Measurements from ENCODE around the gene TAC4. TPM values are rescaled to one million over a fixed set of nuclear protein-coding genes. Genes with fewer than 3 reads are reported as not detected.

The TAC4 gene
- total and polyA plus RNA-seq, 2 of the 13 experiments (the other 11 are each of a cell fraction or from before 2014, with no cell fraction given) = not detected

DNA sequence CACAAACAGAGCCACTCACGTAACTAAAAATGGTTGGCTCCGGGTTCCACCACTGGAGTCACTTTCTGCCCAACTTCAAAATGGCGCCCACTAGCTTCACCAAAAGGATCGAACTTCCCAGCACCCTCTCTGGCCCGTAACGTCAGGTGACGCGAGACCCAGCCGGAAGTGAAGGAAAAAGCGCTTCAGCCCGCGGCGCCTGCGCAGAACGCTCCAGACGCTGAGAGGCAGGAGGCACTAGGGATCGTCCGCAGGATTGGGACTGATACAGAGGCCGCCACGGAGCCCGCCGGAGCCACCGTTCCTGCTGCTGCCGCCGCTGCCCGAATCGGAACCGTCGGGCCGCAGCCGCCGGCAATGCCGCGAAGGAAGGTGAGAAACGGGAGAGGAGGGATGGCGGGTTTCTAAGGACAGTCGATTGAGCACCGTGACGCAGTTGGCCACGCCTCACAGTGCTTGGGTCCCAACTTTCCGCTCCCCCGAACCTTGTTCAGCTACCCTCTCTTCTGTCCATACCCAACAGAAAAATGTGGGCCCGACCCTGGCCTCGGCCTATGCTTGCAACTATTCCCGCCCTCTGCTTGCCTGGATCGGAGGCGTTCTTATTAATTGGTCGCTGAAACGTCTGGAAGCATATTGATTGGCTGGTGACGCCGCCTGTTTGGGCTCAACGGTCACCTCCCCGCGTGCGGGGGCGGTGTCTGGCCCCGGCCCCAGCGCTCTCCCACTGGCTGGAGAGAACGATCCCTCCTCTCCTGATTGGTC lies 59.2 kb downstream of the TAC4 start, which contains the start of gene KAT7 (continued):
- TF ChIP-seq, protein P1, sequence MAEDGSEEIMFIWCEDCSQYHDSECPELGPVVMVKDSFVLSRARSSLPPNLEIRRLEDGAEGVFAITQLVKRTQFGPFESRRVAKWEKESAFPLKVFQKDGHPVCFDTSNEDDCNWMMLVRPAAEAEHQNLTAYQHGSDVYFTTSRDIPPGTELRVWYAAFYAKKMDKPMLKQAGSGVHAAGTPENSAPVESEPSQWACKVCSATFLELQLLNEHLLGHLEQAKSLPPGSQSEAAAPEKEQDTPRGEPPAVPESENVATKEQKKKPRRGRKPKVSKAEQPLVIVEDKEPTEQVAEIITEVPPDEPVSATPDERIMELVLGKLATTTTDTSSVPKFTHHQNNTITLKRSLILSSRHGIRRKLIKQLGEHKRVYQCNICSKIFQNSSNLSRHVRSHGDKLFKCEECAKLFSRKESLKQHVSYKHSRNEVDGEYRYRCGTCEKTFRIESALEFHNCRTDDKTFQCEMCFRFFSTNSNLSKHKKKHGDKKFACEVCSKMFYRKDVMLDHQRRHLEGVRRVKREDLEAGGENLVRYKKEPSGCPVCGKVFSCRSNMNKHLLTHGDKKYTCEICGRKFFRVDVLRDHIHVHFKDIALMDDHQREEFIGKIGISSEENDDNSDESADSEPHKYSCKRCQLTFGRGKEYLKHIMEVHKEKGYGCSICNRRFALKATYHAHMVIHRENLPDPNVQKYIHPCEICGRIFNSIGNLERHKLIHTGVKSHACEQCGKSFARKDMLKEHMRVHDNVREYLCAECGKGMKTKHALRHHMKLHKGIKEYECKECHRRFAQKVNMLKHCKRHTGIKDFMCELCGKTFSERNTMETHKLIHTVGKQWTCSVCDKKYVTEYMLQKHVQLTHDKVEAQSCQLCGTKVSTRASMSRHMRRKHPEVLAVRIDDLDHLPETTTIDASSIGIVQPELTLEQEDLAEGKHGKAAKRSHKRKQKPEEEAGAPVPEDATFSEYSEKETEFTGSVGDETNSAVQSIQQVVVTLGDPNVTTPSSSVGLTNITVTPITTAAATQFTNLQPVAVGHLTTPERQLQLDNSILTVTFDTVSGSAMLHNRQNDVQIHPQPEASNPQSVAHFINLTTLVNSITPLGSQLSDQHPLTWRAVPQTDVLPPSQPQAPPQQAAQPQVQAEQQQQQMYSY (CRISPR knock-in tag; IDR thresholded peaks at IDR 0.05) = 0 out of 2 replicates have a peak, but pooled peaks have one; percentile 53
- TF ChIP-seq, protein P2, sequence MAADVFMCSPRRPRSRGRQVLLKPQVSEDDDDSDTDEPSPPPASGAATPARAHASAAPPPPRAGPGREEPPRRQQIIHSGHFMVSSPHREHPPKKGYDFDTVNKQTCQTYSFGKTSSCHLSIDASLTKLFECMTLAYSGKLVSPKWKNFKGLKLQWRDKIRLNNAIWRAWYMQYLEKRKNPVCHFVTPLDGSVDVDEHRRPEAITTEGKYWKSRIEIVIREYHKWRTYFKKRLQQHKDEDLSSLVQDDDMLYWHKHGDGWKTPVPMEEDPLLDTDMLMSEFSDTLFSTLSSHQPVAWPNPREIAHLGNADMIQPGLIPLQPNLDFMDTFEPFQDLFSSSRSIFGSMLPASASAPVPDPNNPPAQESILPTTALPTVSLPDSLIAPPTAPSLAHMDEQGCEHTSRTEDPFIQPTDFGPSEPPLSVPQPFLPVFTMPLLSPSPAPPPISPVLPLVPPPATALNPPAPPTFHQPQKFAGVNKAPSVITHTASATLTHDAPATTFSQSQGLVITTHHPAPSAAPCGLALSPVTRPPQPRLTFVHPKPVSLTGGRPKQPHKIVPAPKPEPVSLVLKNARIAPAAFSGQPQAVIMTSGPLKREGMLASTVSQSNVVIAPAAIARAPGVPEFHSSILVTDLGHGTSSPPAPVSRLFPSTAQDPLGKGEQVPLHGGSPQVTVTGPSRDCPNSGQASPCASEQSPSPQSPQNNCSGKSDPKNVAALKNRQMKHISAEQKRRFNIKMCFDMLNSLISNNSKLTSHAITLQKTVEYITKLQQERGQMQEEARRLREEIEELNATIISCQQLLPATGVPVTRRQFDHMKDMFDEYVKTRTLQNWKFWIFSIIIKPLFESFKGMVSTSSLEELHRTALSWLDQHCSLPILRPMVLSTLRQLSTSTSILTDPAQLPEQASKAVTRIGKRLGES (CRISPR knock-in tag; IDR thresholded peaks at IDR 0.05; ENCODE audit: borderline replicate concordance) = 0 out of 2 replicates have a peak, but pooled peaks have one; percentile 51
- TF ChIP-seq, protein P3, sequence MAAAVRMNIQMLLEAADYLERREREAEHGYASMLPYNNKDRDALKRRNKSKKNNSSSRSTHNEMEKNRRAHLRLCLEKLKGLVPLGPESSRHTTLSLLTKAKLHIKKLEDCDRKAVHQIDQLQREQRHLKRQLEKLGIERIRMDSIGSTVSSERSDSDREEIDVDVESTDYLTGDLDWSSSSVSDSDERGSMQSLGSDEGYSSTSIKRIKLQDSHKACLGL (CRISPR knock-in tag; IDR thresholded peaks at IDR 0.05) = peak; percentile 73
- TF ChIP-seq FLYWCH1 (CRISPR knock-in tag; IDR thresholded peaks at IDR 0.05) (no peak), RXRB (CRISPR knock-in tag; IDR thresholded peaks at IDR 0.05; ENCODE audit: borderline replicate concordance) (peak; percentile 69), ZNF879 (CRISPR knock-in tag; IDR thresholded peaks at IDR 0.05) (peak; percentile 79; the same call in 1 of the 2 replicates), ZNF317 (CRISPR knock-in tag; IDR thresholded peaks at IDR 0.05) (0 out of 2 replicates have a peak, but pooled peaks have one; percentile 74), SMAD1 (CRISPR knock-in tag; IDR thresholded peaks at IDR 0.05; ENCODE audit: borderline replicate concordance, low read depth) (peak; percentile 45; the same call in 1 of the 2 replicates), MBD4 (IDR thresholded peaks at IDR 0.05; ENCODE audit: borderline replicate concordance, low read length) (no peak), ZNF337 (CRISPR knock-in tag; IDR thresholded peaks at IDR 0.05; ENCODE audit: borderline replicate concordance, low read depth) (peak; percentile 88; the same call in 1 of the 2 replicates)
- TF ChIP-seq, protein P4, sequence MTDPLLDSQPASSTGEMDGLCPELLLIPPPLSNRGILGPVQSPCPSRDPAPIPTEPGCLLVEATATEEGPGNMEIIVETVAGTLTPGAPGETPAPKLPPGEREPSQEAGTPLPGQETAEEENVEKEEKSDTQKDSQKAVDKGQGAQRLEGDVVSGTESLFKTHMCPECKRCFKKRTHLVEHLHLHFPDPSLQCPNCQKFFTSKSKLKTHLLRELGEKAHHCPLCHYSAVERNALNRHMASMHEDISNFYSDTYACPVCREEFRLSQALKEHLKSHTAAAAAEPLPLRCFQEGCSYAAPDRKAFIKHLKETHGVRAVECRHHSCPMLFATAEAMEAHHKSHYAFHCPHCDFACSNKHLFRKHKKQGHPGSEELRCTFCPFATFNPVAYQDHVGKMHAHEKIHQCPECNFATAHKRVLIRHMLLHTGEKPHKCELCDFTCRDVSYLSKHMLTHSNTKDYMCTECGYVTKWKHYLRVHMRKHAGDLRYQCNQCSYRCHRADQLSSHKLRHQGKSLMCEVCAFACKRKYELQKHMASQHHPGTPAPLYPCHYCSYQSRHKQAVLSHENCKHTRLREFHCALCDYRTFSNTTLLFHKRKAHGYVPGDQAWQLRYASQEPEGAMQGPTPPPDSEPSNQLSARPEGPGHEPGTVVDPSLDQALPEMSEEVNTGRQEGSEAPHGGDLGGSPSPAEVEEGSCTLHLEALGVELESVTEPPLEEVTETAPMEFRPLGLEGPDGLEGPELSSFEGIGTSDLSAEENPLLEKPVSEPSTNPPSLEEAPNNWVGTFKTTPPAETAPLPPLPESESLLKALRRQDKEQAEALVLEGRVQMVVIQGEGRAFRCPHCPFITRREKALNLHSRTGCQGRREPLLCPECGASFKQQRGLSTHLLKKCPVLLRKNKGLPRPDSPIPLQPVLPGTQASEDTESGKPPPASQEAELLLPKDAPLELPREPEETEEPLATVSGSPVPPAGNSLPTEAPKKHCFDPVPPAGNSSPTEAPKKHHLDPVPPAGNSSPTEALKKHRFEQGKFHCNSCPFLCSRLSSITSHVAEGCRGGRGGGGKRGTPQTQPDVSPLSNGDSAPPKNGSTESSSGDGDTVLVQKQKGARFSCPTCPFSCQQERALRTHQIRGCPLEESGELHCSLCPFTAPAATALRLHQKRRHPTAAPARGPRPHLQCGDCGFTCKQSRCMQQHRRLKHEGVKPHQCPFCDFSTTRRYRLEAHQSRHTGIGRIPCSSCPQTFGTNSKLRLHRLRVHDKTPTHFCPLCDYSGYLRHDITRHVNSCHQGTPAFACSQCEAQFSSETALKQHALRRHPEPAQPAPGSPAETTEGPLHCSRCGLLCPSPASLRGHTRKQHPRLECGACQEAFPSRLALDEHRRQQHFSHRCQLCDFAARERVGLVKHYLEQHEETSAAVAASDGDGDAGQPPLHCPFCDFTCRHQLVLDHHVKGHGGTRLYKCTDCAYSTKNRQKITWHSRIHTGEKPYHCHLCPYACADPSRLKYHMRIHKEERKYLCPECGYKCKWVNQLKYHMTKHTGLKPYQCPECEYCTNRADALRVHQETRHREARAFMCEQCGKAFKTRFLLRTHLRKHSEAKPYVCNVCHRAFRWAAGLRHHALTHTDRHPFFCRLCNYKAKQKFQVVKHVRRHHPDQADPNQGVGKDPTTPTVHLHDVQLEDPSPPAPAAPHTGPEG (CRISPR knock-in tag; IDR thresholded peaks at IDR 0.05) = peak; percentile 90
- TF ChIP-seq, protein P5, sequence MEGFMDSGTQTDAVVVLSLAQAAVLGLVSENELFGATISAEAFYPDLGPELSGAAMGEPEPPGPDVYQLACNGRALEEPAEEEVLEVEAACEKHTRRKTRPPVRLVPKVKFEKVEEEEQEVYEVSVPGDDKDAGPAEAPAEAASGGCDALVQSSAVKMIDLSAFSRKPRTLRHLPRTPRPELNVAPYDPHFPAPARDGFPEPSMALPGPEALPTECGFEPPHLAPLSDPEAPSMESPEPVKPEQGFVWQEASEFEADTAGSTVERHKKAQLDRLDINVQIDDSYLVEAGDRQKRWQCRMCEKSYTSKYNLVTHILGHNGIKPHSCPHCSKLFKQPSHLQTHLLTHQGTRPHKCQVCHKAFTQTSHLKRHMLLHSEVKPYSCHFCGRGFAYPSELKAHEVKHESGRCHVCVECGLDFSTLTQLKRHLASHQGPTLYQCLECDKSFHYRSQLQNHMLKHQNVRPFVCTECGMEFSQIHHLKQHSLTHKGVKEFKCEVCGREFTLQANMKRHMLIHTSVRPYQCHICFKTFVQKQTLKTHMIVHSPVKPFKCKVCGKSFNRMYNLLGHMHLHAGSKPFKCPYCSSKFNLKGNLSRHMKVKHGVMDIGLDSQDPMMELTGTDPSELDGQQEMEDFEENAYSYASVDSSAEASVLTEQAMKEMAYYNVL (CRISPR knock-in tag; IDR thresholded peaks at IDR 0.05; ENCODE audit: borderline replicate concordance) = no peak; the same call in 1 of the 2 replicates

Data from HepG2 (cell line).